CD4-positive, alpha-beta T cell (primary cell): ENCODE measurements around the gene RABEPK. TPM values are rescaled to one million over a fixed set of nuclear protein-coding genes. Genes with fewer than 3 reads are reported as not detected.
"Not testable (repeated sequence)": the region's sequence is repeated elsewhere in the genome, so short reads cannot be mapped to it uniquely, and the experiment has no call there.

Source experiments
- ATAC-seq: fragments of 200-7000 bp; cut with Tn5 transposase; one replicate; pipeline ENCODE4 v1.10.0; 2022; ENCODE audit warnings: mild to moderate bottlenecking; ENCODE audit not compliant: poor library complexity
- CTCF ChIA-PET: fragments of 350-600 bp; sonication (Branson Sonifier 250); formaldehyde crosslinking; loops from one replicate; lab custom pipeline; 2021; ENCODE audit warnings: antibody characterized with exemption, inconsistent platforms; lab: Charles Lee
- POLR2A ChIA-PET: fragments of 350-600 bp; sonication (Branson Sonifier 250); formaldehyde crosslinking; loops from one replicate; lab custom pipeline; 2021; ENCODE audit warnings: antibody characterized with exemption, inconsistent platforms; lab: Charles Lee
- DNase-seq, 14 experiments: peaks; one replicate each; pipeline ENCODE4 v3.0.0-alpha.2; 2013 to 2020; ENCODE audit warnings: mixed read lengths in 2 of 14
- H3K27ac ChIP-seq, 2 donors: one replicate each; pipeline versions ENCODE4 v1.5.1 to v1.7.0; 2013; ENCODE audit warnings: low read length in 2 of 2, low read depth in 1 of 2, mild to moderate bottlenecking in 1 of 2
- H3K27me3 ChIP-seq, 2 experiments: 1 replicate in 1 of 2; 2 replicates in 1 of 2; pipeline versions ENCODE4 v1.6.1 to v1.7.0; 2013; ENCODE audit warnings: low read length in 2 of 2, control low read depth in 1 of 2, mild to moderate bottlenecking in 1 of 2, moderate library complexity in 1 of 2; ENCODE audit not compliant: insufficient read depth in 2 of 2, control insufficient read depth in 1 of 2
- H3K36me3 ChIP-seq: one replicate; pipeline ENCODE4 v1.6.1; 2013; ENCODE audit warnings: low read length, control low read depth; ENCODE audit not compliant: insufficient read depth
- H3K4me1 ChIP-seq: one replicate; pipeline ENCODE4 v1.6.1; 2013; ENCODE audit warnings: low read length, control low read depth; ENCODE audit not compliant: insufficient read depth
- H3K4me3 ChIP-seq: one replicate; pipeline ENCODE4 v1.5.1; 2013; ENCODE audit warnings: mild to moderate bottlenecking, low read length, moderate library complexity
- H3K9me3 ChIP-seq, 2 experiments: 1 replicate in 1 of 2; 2 replicates in 1 of 2; pipeline versions ENCODE4 v1.6.1 to v1.7.0; 2013; ENCODE audit warnings: low read length in 2 of 2, mild to moderate bottlenecking in 2 of 2, control low read depth in 1 of 2, moderate library complexity in 1 of 2; ENCODE audit not compliant: control insufficient read depth in 1 of 2, insufficient read depth in 1 of 2
- H3K27ac Mint-ChIP-seq: one replicate; pipeline ENCODE4 v1.8.0; 2020; ENCODE audit warnings: mixed read lengths
- H3K27me3 Mint-ChIP-seq: one replicate; pipeline ENCODE4 v1.8.0; 2021; ENCODE audit warnings: mixed read lengths
- H3K36me3 Mint-ChIP-seq: one replicate; pipeline ENCODE4 v1.8.0; 2021; ENCODE audit warnings: low read depth, mixed read lengths
- H3K4me1 Mint-ChIP-seq: one replicate; pipeline ENCODE4 v1.8.0; 2021; ENCODE audit warnings: low read depth, mixed read lengths
- H3K4me3 Mint-ChIP-seq: one replicate; pipeline ENCODE4 v1.8.0; 2020; ENCODE audit warnings: mild to moderate bottlenecking, mixed read lengths
- H3K9me3 Mint-ChIP-seq: one replicate; pipeline ENCODE4 v1.8.0; 2020; ENCODE audit warnings: mixed read lengths
- intact Hi-C, 2 experiments: fragments of 100-400 bp; cut with DNase I in 1 of 2; cut with micrococcal nuclease in 1 of 2; formaldehyde crosslinking; loops; one replicate each; pipeline versions ENCODE4 v1.15.1 to v1.9.0; 2023 to 2025; cut with DNase I, micrococcal nuclease
- total RNA-seq, 174 experiments: library from RNA in 2 of 174; stranded (reverse) in 2 of 174; gene quantifications; one replicate each; pipeline ENCODE4 v1.2.3 and lab custom pipeline; 2021 to 2026
- TF ChIP-seq, protein P1 (sequence below): fragments of 200-600 bp; IDR thresholded peaks from one replicate; pipeline ENCODE4 v1.8.0; 2022; ENCODE audit warnings: antibody characterized with exemption, mild to moderate bottlenecking

Gene RABEPK
- total RNA-seq, 2 experiments from 2014 or later, result 6.8 to 8.3 TPM

DNA sequence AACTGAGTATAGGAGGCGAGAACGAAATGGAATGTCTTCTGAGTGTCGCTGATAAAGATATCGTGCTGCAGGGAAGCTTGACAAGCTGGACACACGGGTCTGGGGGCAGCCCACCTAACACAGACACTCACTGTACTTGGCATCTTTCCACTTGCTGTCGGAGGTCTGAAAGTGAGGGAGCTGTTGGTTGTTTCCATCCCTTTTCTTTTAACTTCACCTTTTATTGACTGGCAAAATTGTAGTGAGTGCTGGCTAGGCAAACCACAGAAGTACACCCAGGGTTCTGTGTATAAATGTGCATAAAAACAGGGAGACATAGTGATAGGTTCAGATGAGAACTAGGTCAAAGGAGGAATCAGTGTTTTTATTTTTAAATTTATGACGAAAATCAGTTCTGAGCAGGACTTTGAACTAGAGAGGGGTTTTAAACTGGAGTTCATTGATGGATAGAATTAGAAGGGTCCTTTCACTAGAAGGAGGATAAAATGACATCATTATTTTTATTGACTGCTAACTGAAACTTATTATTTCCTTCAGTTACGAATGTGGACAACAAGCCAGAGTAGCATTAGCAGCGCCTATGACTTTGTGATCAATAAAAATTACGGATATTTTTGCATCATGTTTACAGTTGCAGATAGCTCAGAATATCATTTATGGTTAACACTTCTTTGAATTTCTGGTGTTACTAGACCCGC is 62.1 kb downstream of the RABEPK start:
- H3K4me1 Mint-ChIP-seq, result peaks cover 56% of the 10 kb centered on the region

DNA sequence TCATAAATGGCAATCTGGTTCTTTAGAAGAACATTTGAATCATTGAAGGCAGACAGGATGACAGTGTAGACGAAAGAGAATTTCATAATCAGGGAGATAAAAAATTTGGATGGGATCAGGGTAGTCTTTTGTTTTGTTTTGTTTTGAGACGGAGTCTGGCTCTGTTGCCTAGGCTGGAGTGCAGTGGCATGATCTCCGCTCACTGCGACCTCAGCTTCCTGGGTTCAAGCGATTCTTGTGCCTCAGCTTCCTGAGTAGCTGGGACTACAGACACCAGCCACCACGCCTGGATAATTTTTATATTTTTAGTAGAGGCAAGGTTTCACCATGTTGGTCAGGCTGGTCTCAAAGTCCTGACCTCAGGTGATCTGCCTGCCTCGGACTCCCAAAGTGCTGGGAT is 63.7 kb downstream of the RABEPK start:
- H3K27me3 Mint-ChIP-seq, H3K9me3 ChIP-seq, H3K9me3 Mint-ChIP-seq, H3K36me3 ChIP-seq, ATAC-seq, H3K27me3 ChIP-seq: not testable (repeated sequence)
- Histone ChIP-seq H3K27ac (peak overlapping the region; percentile 40 to 50), H3K4me3 (peak overlapping the region; percentile 0), H3K4me1 (peaks cover 30% of the 10 kb centered on the region)
- POLR2A ChIA-PET, result interaction anchor here (0.6 to 6.6 kb wide), 3 partner anchors 10 to 22 kb away, joined by 3 to 80 read pairs (median 4); partner anchors contain the start of gene HSPA5
- peaks cover 68% of the 10 kb centered on the region for H3K4me1 Mint-ChIP-seq
- DNase-seq, result peak in 9 of 14 experiments; percentile 14 to 59 (median 32)
- H3K4me3 Mint-ChIP-seq, result peak overlapping the region; percentile 92
- CTCF ChIA-PET, result interaction anchor here (0.7 kb wide), 1 partner anchor 121 kb away, joined by 4 read pairs; the partner anchor contains the start of gene SCAI
- intact Hi-C loops, result loop anchor here (5.0 to 10.0 kb wide), 4 partner anchors 51 to 1543 kb away; partner anchors contain the start of genes PSMB7 (in 1 of the 2) and ZBTB43 (in 1 of the 2)
- peak overlapping the region; percentile 83 for H3K27ac Mint-ChIP-seq
- H3K36me3 Mint-ChIP-seq, result peaks cover 61% of the 10 kb centered on the region

More for the DNA sequence above, 62.1 kb downstream of the RABEPK start:
- Mint-ChIP-seq H3K27ac (peak overlapping the region; percentile 83), H3K27me3 (no peaks in the 10 kb centered on the region), H3K9me3 (no peaks in the 10 kb centered on the region), H3K36me3 (peaks cover 52% of the 10 kb centered on the region), H3K4me3 (peak overlapping the region; percentile 92)
- H3K9me3 ChIP-seq, result peaks cover 0 to 3% of the 10 kb centered on the region in 2 experiments
- H3K4me1 ChIP-seq, result peaks cover 30% of the 10 kb centered on the region
- peak in 4 of 14 experiments; percentile 6 to 43 (median 32) for DNase-seq
- CTCF ChIA-PET, result interaction anchor here (1.5 to 2.2 kb wide), 3 partner anchors 17 to 72 kb away, joined by 4 to 23 read pairs (median 7); partner anchors contain the start of gene HSPA5
- intact Hi-C loops, result loop anchor here (2.0 to 10.0 kb wide), 6 partner anchors 52 to 1545 kb away; partner anchors contain the start of genes PPP6C (in 1 of the 2), PSMB7 (in 1 of the 2) and ZBTB43 (in 1 of the 2)
- peak overlapping the region; percentile 75 to 77 for H3K27ac ChIP-seq
- TF ChIP-seq, protein P1, sequence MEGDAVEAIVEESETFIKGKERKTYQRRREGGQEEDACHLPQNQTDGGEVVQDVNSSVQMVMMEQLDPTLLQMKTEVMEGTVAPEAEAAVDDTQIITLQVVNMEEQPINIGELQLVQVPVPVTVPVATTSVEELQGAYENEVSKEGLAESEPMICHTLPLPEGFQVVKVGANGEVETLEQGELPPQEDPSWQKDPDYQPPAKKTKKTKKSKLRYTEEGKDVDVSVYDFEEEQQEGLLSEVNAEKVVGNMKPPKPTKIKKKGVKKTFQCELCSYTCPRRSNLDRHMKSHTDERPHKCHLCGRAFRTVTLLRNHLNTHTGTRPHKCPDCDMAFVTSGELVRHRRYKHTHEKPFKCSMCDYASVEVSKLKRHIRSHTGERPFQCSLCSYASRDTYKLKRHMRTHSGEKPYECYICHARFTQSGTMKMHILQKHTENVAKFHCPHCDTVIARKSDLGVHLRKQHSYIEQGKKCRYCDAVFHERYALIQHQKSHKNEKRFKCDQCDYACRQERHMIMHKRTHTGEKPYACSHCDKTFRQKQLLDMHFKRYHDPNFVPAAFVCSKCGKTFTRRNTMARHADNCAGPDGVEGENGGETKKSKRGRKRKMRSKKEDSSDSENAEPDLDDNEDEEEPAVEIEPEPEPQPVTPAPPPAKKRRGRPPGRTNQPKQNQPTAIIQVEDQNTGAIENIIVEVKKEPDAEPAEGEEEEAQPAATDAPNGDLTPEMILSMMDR, result no peak
- POLR2A ChIA-PET, result interaction anchor here (1.2 to 6.6 kb wide), 3 partner anchors 20 to 321 kb away, joined by 4 to 80 read pairs (median 9); partner anchors contain the start of genes GOLGA1, HSPA5 and RABEPK
- peak overlapping the region; percentile 100 for H3K4me3 ChIP-seq
- H3K36me3 ChIP-seq, result peaks cover 5% of the 10 kb centered on the region
- H3K27me3 ChIP-seq, result no peaks in the 10 kb centered on the region
- peak; percentile 58 for ATAC-seq

DNA sequence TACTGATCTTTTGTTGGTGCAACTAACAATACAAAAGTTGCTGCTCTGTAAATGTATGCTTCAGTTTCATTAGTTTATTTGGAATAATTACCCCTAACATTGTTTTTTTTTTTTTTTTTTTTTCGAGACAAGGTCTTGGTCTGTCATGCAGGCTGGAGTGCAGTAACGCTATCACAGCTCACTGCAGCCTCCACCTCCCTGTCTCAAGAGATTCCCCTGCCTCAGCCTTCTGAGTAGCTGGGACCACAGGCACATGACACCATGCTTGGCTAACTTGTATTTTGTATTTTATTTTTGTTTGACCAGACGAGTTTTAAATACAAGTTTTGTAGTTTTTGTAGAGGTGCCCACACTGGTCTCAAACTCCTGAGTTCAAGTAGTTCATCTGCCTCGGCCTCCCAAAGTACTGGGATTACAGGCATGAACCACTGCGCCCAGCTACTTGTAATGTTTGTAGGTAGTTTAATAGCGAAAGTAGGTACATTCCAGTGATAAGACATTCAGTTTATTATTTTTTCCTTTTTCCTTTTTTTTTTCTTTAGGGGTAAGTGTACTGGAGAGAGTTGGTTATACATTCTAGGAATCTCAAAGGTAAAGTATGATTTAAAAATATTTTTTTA is 68.2 kb downstream of the RABEPK start:
- Histone ChIP-seq H3K27ac (no peak overlapping the region), H3K27me3 (no peaks in the 10 kb centered on the region), H3K4me1 (peaks cover 14% of the 10 kb centered on the region), H3K36me3 (peaks cover 13% of the 10 kb centered on the region), H3K9me3 (no peaks in the 10 kb centered on the region), H3K4me3 (no peak overlapping the region)
- no peaks in the 10 kb centered on the region for H3K9me3 Mint-ChIP-seq
- TF ChIP-seq, protein P1, result no peak
- ChIA-PET POLR2A (interaction anchor here (0.9 to 1.2 kb wide), 2 partner anchors 13 to 27 kb away, joined by 3 to 4 read pairs; partner anchors contain the start of gene HSPA5), CTCF (interaction anchor here (0.5 kb wide), 1 partner anchor 406 kb away, joined by 3 read pairs; no protein-coding TSS in a partner anchor)
- peak overlapping the region; percentile 35 for H3K27ac Mint-ChIP-seq
- H3K27me3 Mint-ChIP-seq, result no peaks in the 10 kb centered on the region
- ATAC-seq (no peak), DNase-seq (no peak)
- intact Hi-C loops, result loop anchor here in 1 of 2 experiments (10.0 kb wide), 1 partner anchor 46 kb away; no protein-coding TSS in a partner anchor
- peaks cover 58% of the 10 kb centered on the region for H3K4me1 Mint-ChIP-seq
- peaks cover 65% of the 10 kb centered on the region for H3K36me3 Mint-ChIP-seq
- H3K4me3 Mint-ChIP-seq, result no peak overlapping the region
